PFSK-1 (cell line): Measurements from ENCODE around the gene TSPAN4.

Experiments
- POLR2AphosphoS5 ChIP-seq: IDR thresholded peaks from 2 replicates; pipeline ENCODE4 v1.6.1; 2012; ENCODE audit warnings: low read depth, mild to moderate bottlenecking, control low read depth, low read length, moderate library complexity
- REST ChIP-seq, 2 experiments: IDR thresholded peaks; 2 replicates each; pipeline versions ENCODE4 v1.6.1 to v1.8.0; 2011 to 2012; ENCODE audit warnings: low read depth in 2 of 2, low read length in 2 of 2, control low read depth in 1 of 2, inconsistent platforms in 1 of 2, mild to moderate bottlenecking in 1 of 2, moderate library complexity in 1 of 2; ENCODE audit not compliant: insufficient read depth in 1 of 2
- SIN3A ChIP-seq: IDR thresholded peaks from 2 replicates; pipeline ENCODE4 v1.6.1; 2012; ENCODE audit warnings: mild to moderate bottlenecking, low read length, moderate library complexity, borderline replicate concordance; ENCODE audit not compliant: insufficient read depth
- TAF1 ChIP-seq: IDR thresholded peaks from 2 replicates; pipeline ENCODE4 v1.6.1; 2012; ENCODE audit warnings: low read length, control low read depth, borderline replicate concordance; ENCODE audit not compliant: insufficient read depth

- no peak for TF ChIP-seq SIN3A
- no peak for TF ChIP-seq POLR2AphosphoS5
- TF ChIP-seq REST (IDR thresholded peaks at IDR 0.05; ENCODE audit: insufficient read depth in 1 of 2, low read depth in 2 of 2, low read length in 2 of 2) = no peak
- no peak for TF ChIP-seq TAF1
Measured at GRCh38 chr11:883527-883926, 40.9 kb downstream of the TSPAN4 start.
